Measurements from ENCODE around the gene NFIA. TPM values are rescaled to one million over a fixed set of nuclear protein-coding genes. Genes with fewer than 3 reads are reported as not detected.
"Not testable (repeated sequence)": the region's sequence is repeated elsewhere in the genome, so short reads cannot be mapped to it uniquely, and the experiment has no call there.

The NFIA gene
- total and polyA plus RNA-seq, 5 experiments from 2014 or later = 6.3 to 7.8 (median 7.4) TPM

DNA sequence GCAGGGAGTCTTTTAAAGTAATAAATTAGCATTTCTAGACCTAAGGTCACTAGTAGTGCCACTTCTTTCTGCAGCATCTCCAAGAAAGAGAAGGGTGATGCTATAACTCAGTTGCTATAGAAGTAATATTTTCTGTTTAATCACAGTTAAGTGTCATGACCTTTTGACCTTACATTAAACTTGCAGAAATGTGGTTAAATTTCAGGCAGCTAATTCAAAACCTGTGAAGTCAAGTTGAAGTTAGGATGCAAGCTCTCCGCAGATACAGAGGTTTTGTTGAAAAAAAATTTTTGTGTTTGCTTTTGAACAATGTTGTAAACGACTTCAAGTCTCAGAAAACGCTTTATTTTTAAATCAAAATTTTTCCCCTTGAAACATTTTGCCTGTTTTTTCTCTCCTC is 193.9 kb downstream of the NFIA start:
- Mint-ChIP-seq H3K4me3 (no peak overlapping the region), H3K27me3 (no peaks in the 10 kb centered on the region), H3K4me1 (peaks cover 0 to 5% (median 0%) of the 10 kb centered on the region in 4 donors), H3K36me3 (peaks cover 0 to 6% (median 6%) of the 10 kb centered on the region in 3 donors), H3K27ac (no peak overlapping the region), H3K9me3 (no peaks in the 10 kb centered on the region)
- POLR2A ChIA-PET = no interaction called here
- DNase-seq (no peak), ATAC-seq (no peak)

GRCh38 chr1:61277121-61277690 is 194.8 kb downstream of the NFIA start:
- no peaks in the 10 kb centered on the region for H3K9me3 Mint-ChIP-seq
- H3K4me1 Mint-ChIP-seq = peaks cover 0 to 5% (median 0%) of the 10 kb centered on the region in 4 donors
- no peak overlapping the region for H3K4me3 Mint-ChIP-seq
- POLR2A ChIA-PET = no interaction called here
- no peak for ATAC-seq
- DNase-seq = no peak
- H3K27ac Mint-ChIP-seq = no peak overlapping the region
- H3K36me3 Mint-ChIP-seq = peaks cover 0 to 6% (median 6%) of the 10 kb centered on the region in 3 donors
- no peaks in the 10 kb centered on the region for H3K27me3 Mint-ChIP-seq

GRCh38 chr1:61278503-61278902 is 196.1 kb downstream of the NFIA start:
- H3K27me3 Mint-ChIP-seq, DNase-seq, H3K9me3 Mint-ChIP-seq, H3K27ac Mint-ChIP-seq, H3K4me3 Mint-ChIP-seq, ATAC-seq, H3K36me3 Mint-ChIP-seq, POLR2A ChIA-PET, H3K4me1 Mint-ChIP-seq: not testable (repeated sequence)

DNA sequence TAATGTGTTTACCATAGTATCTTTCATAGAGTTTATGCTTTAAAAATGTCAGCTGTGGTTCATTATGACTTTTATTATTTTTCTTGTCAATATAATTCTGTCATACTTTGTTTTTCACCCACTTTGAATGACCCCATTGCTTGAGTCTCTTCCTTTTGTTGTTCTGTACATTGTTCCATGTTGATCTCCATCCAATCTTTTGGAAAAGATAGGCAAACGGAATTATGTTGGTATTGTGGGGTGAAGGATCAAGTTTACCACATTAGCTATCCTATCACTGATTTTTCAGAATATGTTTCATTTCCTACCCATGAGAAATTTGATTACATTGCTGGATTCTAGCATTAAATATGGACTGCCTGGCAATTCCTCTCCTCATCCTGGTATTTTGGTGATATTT is 196.6 kb downstream of the NFIA start:
- DNase-seq (no peak), ATAC-seq (no peak)
- peaks cover 0 to 5% (median 0%) of the 10 kb centered on the region in 4 donors for H3K4me1 Mint-ChIP-seq
- H3K27ac Mint-ChIP-seq = no peak overlapping the region
- no peaks in the 10 kb centered on the region for H3K27me3 Mint-ChIP-seq
- peaks cover 0 to 6% (median 6%) of the 10 kb centered on the region in 3 donors for H3K36me3 Mint-ChIP-seq
- no peaks in the 10 kb centered on the region for H3K9me3 Mint-ChIP-seq
- no peak overlapping the region for H3K4me3 Mint-ChIP-seq
- POLR2A ChIA-PET = no interaction called here

GRCh38 chr1:61279570-61279969 is 197.2 kb downstream of the NFIA start:
- H3K27ac Mint-ChIP-seq = no peak overlapping the region
- H3K27me3 Mint-ChIP-seq = no peaks in the 10 kb centered on the region
- DNase-seq (no peak), ATAC-seq (no peak)
- POLR2A ChIA-PET = no interaction called here
- H3K9me3 Mint-ChIP-seq = no peaks in the 10 kb centered on the region
- no peak overlapping the region for H3K4me3 Mint-ChIP-seq
- H3K36me3 Mint-ChIP-seq = peaks cover 0 to 6% (median 6%) of the 10 kb centered on the region in 3 donors
- peaks cover 0 to 5% (median 0%) of the 10 kb centered on the region in 4 donors for H3K4me1 Mint-ChIP-seq

- H3K36me3 Mint-ChIP-seq = peaks cover 0 to 6% (median 6%) of the 10 kb centered on the region in 3 donors
- H3K9me3 Mint-ChIP-seq = no peaks in the 10 kb centered on the region
- no peak for DNase-seq
- H3K4me3 Mint-ChIP-seq = no peak overlapping the region
- POLR2A ChIA-PET = no interaction called here
- no peak for ATAC-seq
- peaks cover 0 to 5% (median 0%) of the 10 kb centered on the region in 4 donors for H3K4me1 Mint-ChIP-seq
- H3K27ac Mint-ChIP-seq = no peak overlapping the region
- no peaks in the 10 kb centered on the region for H3K27me3 Mint-ChIP-seq
Observed at GRCh38 chr1:61280452-61280851, 198.1 kb downstream of the NFIA start.

- H3K4me1 Mint-ChIP-seq = peaks cover 0 to 5% (median 0%) of the 10 kb centered on the region in 4 donors
- no peak for DNase-seq
- no peak overlapping the region for H3K27ac Mint-ChIP-seq
- H3K4me3 Mint-ChIP-seq = no peak overlapping the region
- POLR2A ChIA-PET = no interaction called here
- peaks cover 0 to 6% (median 6%) of the 10 kb centered on the region in 3 donors for H3K36me3 Mint-ChIP-seq
- ATAC-seq = no peak
- no peaks in the 10 kb centered on the region for H3K9me3 Mint-ChIP-seq
- no peaks in the 10 kb centered on the region for H3K27me3 Mint-ChIP-seq
Observed at GRCh38 chr1:61282387-61282786, 200.0 kb downstream of the NFIA start.

DNA sequence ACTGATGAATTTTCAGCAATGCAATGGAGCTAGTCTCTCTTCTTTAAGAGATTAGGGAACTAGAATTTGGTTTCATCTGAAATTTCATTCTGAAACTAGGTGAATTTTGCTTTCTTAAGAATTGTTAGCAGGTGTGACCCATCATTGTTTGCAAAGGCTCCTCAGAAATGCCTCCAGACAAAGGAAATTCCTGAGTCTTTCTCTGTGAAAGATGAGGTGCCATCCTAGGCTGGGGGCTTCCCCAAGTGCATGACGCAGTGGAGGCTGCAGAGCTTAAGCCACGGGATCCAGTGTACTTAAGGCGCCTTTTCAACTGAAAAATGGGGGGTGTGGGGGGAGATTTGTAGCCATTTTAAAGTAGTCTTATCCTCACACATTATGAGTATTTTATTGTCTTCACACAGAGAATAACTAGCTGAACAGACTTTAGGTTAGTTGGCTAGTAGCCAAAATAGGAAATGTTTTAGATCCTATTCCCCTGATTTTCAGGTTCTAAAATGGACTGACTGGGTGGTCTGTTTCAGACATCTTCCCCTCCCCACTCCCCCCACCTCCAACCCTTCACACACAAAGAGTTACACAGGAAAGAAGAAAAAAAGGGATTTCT is 202.0 kb downstream of the NFIA start:
- H3K9me3 Mint-ChIP-seq = no peaks in the 10 kb centered on the region
- H3K27me3 Mint-ChIP-seq = peaks cover 0 to 2% (median 0%) of the 10 kb centered on the region in 5 donors
- H3K27ac Mint-ChIP-seq = no peak overlapping the region
- no peak overlapping the region for H3K4me3 Mint-ChIP-seq
- ATAC-seq (no peak), DNase-seq (no peak)
- peaks cover 0 to 4% (median 0%) of the 10 kb centered on the region in 4 donors for H3K4me1 Mint-ChIP-seq
- H3K36me3 Mint-ChIP-seq = peaks cover 0 to 6% (median 3%) of the 10 kb centered on the region in 3 donors
- POLR2A ChIA-PET = no interaction called here

DNA sequence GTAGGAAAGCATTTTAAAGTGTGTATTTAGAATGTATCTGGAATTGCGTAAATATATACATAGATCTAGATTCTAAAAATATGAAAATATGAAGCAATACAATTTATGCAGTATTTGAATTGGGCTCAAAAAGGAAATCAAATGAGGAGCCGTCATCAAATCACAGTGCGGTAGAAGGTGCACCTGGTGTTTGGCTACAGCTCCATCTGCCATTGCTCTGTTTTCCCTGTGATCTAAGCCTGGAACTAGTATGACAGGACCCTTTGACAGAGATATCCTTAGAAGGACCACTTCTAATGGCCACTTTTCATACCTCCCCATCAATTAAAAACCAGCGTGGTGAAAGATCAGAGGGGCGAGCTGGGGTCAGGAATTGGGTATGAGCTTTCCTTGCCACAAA is 202.6 kb downstream of the NFIA start:
- Mint-ChIP-seq H3K9me3 (no peaks in the 10 kb centered on the region), H3K4me1 (peaks cover 0 to 2% (median 0%) of the 10 kb centered on the region in 4 donors), H3K27ac (no peak overlapping the region), H3K36me3 (peaks cover 0 to 6% (median 3%) of the 10 kb centered on the region in 3 donors), H3K27me3 (peaks cover 0 to 2% (median 0%) of the 10 kb centered on the region in 5 donors), H3K4me3 (no peak overlapping the region)
- ATAC-seq = no peak
- POLR2A ChIA-PET = no interaction called here
- no peak for DNase-seq

DNA sequence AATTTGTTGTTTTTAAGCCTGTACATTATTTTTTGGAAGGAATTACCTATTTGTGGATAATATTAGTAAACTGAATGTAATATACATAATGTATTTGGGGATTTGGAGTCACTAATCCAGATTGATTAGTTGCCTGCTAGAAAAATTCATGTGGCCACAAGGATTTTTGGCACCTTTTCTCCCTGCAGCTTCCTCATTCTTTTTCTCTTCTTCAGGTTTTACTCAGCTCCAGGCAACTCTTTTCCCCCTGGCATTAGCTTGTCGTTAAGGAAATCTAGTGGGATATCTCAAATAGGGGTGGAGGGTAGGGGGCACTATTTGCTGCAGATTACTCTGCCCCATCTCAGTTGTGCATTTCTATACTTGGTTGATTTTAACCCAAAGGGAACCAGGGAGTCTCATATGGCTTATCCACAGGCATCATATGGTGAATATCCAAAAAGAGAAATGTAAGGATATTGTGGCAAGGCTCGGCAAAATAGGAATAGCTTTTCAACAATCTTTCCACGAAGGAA is 203.1 kb downstream of the NFIA start:
- POLR2A ChIA-PET = no interaction called here
- DNase-seq (no peak), ATAC-seq (no peak)
- Mint-ChIP-seq H3K27ac (no peak overlapping the region), H3K4me3 (no peak overlapping the region), H3K4me1 (no peaks in the 10 kb centered on the region), H3K9me3 (no peaks in the 10 kb centered on the region), H3K27me3 (peaks cover 0 to 2% (median 0%) of the 10 kb centered on the region in 5 donors), H3K36me3 (peaks cover 0 to 2% (median 0%) of the 10 kb centered on the region in 3 donors)

- Mint-ChIP-seq H3K9me3 (no peaks in the 10 kb centered on the region), H3K4me3 (no peak overlapping the region), H3K36me3 (no peaks in the 10 kb centered on the region), H3K27me3 (peaks cover 0 to 2% (median 0%) of the 10 kb centered on the region in 5 donors), H3K4me1 (no peaks in the 10 kb centered on the region), H3K27ac (no peak overlapping the region)
- DNase-seq = no peak
- POLR2A ChIA-PET = no interaction called here
- no peak for ATAC-seq
Observed at GRCh38 chr1:61287014-61287413, 204.7 kb downstream of the NFIA start.

DNA sequence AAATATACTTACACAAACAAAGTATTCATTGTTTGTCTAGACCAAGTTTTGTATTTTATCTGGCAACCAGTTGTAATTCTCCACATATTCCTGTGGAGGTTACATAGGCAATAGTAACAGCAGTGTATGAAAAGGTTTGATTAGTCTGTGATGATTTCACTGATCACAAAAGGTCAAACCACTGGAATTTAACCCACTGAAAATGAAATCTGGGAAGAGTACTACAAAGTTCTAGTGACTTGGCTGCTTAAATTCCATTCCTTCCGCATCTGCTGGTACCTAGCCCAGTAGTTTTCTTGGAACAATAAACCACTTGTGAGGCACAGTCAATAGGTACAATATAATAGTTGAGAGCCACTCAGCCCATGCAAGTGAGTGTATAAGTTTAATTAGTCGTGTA is 205.4 kb downstream of the NFIA start:
- no peak for ATAC-seq

GRCh38 chr1:61289232-61290098 is 207.1 kb downstream of the NFIA start:
- peaks cover 0 to 2% (median 0%) of the 10 kb centered on the region in 5 donors for H3K27me3 Mint-ChIP-seq
- H3K36me3 Mint-ChIP-seq = no peaks in the 10 kb centered on the region
- no peak for ATAC-seq
- H3K4me3 Mint-ChIP-seq = no peak overlapping the region
- DNase-seq = no peak
- no peaks in the 10 kb centered on the region for H3K9me3 Mint-ChIP-seq
- POLR2A ChIA-PET = interaction anchor here (0.6 kb wide), 1 partner anchor 208 kb away, joined by 4 read pairs; no protein-coding TSS in a partner anchor
- no peak overlapping the region for H3K27ac Mint-ChIP-seq
- H3K4me1 Mint-ChIP-seq = peaks cover 0 to 1% (median 0%) of the 10 kb centered on the region in 4 donors

More for the DNA sequence above, 205.4 kb downstream of the NFIA start:
- Mint-ChIP-seq H3K9me3 (no peaks in the 10 kb centered on the region), H3K36me3 (no peaks in the 10 kb centered on the region), H3K4me1 (peaks cover 0 to 1% (median 0%) of the 10 kb centered on the region in 4 donors), H3K4me3 (no peak overlapping the region), H3K27me3 (peaks cover 0 to 2% (median 0%) of the 10 kb centered on the region in 5 donors), H3K27ac (no peak overlapping the region)
- POLR2A ChIA-PET = no interaction called here
- no peak for DNase-seq

All from naive thymus-derived CD8-positive, alpha-beta T cell (primary cell).